ENCODE data around the gene GPX6. TPM values are rescaled to one million over a fixed set of nuclear protein-coding genes. Genes with fewer than 3 reads are reported as not detected.
"Not testable (repeated sequence)": the region's sequence is repeated elsewhere in the genome, so short reads cannot be mapped to it uniquely, and the experiment has no call there.

Gene GPX6
- total RNA-seq, 2 experiments from 2014 or later: not detected

GRCh38 chr6:28541996-28542395, 26.4 kb upstream of the GPX6 start:
- H3K27me3 Mint-ChIP-seq: peaks cover 70% of the 10 kb centered on the region
- no peak overlapping the region for H3K27ac Mint-ChIP-seq
- peak overlapping the region; percentile 87 for H3K4me3 Mint-ChIP-seq
- peaks cover 36% of the 10 kb centered on the region for H3K4me1 Mint-ChIP-seq
- DNase-seq (no peak), ATAC-seq (ENCODE audit: low read depth) (no peak)
- peaks cover 2% of the 10 kb centered on the region for H3K9me3 Mint-ChIP-seq
- POLR2A ChIA-PET: interaction anchor here (1.0 kb wide), 1 partner anchor 53 kb away, joined by 4 read pairs; no protein-coding TSS in a partner anchor
- no peaks in the 10 kb centered on the region for H3K36me3 Mint-ChIP-seq

GRCh38 chr6:28537509-28538140, 22.0 kb upstream of the GPX6 start:
- Mint-ChIP-seq H3K27ac (no peak overlapping the region), H3K27me3 (peaks cover 72% of the 10 kb centered on the region), H3K36me3 (no peaks in the 10 kb centered on the region), H3K4me1 (peaks cover 22% of the 10 kb centered on the region), H3K9me3 (peaks cover 2% of the 10 kb centered on the region), H3K4me3 (peak overlapping the region; percentile 59)
- POLR2A ChIA-PET: no interaction called here
- no peak for DNase-seq
- no peak for ATAC-seq (ENCODE audit: low read depth)

DNA sequence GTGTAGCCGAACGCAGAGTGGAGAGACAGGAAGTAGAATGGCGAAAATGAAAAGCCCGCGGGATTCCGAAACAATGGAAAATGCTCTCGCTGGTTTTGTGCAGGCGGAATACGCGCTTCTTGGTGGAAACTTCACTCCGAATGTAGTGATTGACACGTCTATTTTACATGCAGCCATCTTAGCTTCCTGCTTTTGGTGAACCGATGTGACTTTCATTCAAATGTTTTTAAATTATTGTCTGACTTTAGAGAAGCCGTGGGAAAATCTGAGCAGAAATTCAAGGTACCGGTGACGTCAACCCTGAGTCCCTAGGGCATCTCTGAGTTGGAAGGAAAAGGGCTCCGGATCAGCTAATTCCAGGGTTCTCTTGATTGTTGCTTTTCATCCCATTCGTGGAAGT, 21.5 kb upstream of the GPX6 start:
- H3K27ac Mint-ChIP-seq: no peak overlapping the region
- POLR2A ChIA-PET: no interaction called here
- peaks cover 69% of the 10 kb centered on the region for H3K27me3 Mint-ChIP-seq
- DNase-seq (no peak), ATAC-seq (ENCODE audit: low read depth) (no peak)
- H3K4me1 Mint-ChIP-seq: peaks cover 16% of the 10 kb centered on the region
- H3K4me3 Mint-ChIP-seq: peak overlapping the region; percentile 59
- no peaks in the 10 kb centered on the region for H3K36me3 Mint-ChIP-seq
- peaks cover 2% of the 10 kb centered on the region for H3K9me3 Mint-ChIP-seq

DNA sequence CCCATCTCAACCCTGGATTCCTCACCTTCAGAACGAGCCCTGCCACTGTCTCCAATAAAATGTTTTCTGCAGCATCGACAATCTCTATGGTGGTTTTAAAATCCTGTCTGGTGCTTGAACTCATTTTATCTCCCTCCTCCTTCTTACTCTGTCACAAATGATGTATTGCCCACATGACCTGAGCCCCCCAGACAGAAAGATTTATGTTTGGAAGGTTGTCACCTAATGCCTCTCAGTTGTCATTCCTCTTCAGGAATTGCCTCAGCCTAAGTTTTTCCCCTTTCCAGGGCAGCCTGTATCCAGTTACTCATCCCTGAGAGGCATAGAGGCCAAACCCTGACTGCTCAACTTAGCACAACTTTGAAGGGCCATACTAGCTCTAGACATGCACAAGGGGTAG, 19.3 kb upstream of the GPX6 start:
- POLR2A ChIA-PET: no interaction called here
- no peaks in the 10 kb centered on the region for H3K9me3 Mint-ChIP-seq
- no peak overlapping the region for H3K4me3 Mint-ChIP-seq
- ATAC-seq (ENCODE audit: low read depth): no peak
- no peak overlapping the region for H3K27ac Mint-ChIP-seq
- H3K4me1 Mint-ChIP-seq: peaks cover 14% of the 10 kb centered on the region
- H3K27me3 Mint-ChIP-seq: peaks cover 71% of the 10 kb centered on the region
- DNase-seq: no peak
- H3K36me3 Mint-ChIP-seq: no peaks in the 10 kb centered on the region

GRCh38 chr6:28534306-28534705, 18.7 kb upstream of the GPX6 start:
- no peak for DNase-seq
- POLR2A ChIA-PET: no interaction called here
- Mint-ChIP-seq H3K27me3 (peaks cover 67% of the 10 kb centered on the region), H3K4me3 (no peak overlapping the region), H3K4me1 (peaks cover 14% of the 10 kb centered on the region), H3K9me3 (no peaks in the 10 kb centered on the region), H3K27ac (no peak overlapping the region), H3K36me3 (no peaks in the 10 kb centered on the region)
- ATAC-seq (ENCODE audit: low read depth): no peak

- H3K4me3 Mint-ChIP-seq: no peak overlapping the region
- no peaks in the 10 kb centered on the region for H3K36me3 Mint-ChIP-seq
- ATAC-seq (ENCODE audit: low read depth) (no peak), DNase-seq (no peak)
- no peak overlapping the region for H3K27ac Mint-ChIP-seq
- H3K4me1 Mint-ChIP-seq: no peaks in the 10 kb centered on the region
- POLR2A ChIA-PET: no interaction called here
- H3K9me3 Mint-ChIP-seq: no peaks in the 10 kb centered on the region
- H3K27me3 Mint-ChIP-seq: peaks cover 67% of the 10 kb centered on the region
Measured at GRCh38 chr6:28531479-28532128, 16.0 kb upstream of the GPX6 start.

DNA sequence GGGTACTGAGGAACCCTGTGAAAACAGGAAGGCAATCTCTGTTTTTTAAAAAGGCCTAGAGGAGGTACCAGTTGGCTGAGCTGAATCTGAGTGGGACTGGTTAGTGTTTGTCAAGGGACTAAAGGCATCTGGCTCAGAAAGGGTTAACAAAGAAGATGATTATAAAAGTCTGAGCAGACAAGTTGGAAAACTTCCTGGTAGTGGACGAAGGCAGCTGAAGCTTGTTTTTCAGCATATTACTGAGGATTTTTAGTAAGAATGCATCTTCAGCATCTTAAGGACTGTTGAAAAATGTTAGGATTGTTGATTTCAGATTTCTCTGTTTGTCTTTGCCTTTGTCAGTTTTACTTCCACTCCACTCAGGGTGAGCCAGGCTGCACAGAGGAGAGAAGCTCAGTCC, 15.2 kb upstream of the GPX6 start:
- Mint-ChIP-seq H3K36me3 (no peaks in the 10 kb centered on the region), H3K27me3 (peaks cover 68% of the 10 kb centered on the region), H3K4me3 (no peak overlapping the region), H3K9me3 (no peaks in the 10 kb centered on the region), H3K27ac (no peak overlapping the region), H3K4me1 (peaks cover 3% of the 10 kb centered on the region)
- ATAC-seq (ENCODE audit: low read depth) (no peak), DNase-seq (no peak)
- POLR2A ChIA-PET: no interaction called here

DNA sequence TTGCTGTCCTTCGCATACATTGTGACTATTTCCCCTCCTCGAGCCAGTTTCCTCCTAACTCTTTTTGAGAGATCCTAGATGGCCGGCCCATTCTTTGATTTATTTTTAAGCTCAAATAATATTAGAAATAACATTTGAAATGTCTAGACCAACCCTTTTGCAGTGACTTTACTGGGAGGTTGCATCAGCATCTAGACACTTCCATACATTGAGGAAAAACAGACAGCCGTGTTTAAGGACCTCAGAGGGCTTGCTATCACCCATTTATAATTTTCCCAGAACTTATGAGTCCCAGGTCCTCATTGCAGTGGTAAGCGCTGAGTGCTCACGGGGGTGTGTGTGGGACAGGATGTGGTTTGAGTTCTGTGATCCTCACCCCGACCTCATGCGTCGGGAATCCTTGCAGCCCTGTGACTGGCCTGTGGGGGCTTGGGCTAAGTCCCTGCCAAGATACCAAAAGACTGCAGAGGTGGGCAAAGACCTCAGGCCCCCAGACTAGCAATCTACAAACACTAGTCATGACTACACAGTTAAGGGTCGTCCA, 10.0 kb upstream of the GPX6 start, which contains the start of gene GPX5:
GPX5 (plus strand) TSS at position 386 of the 544 bp plus-strand sequence; CDS start at position 519, 133 bp downstream.
- H3K27ac Mint-ChIP-seq: no peak within 1 kb of the TSS
- no peaks in the 10 kb centered on the region for H3K36me3 Mint-ChIP-seq
- ATAC-seq (ENCODE audit: low read depth) (peak; percentile 53), DNase-seq (peak; percentile 43)
- no peaks in the 10 kb centered on the region for H3K9me3 Mint-ChIP-seq
- peaks cover 29% of the 10 kb centered on the region for H3K4me1 Mint-ChIP-seq
- H3K27me3 Mint-ChIP-seq: peaks cover 53% of the 10 kb centered on the region
- H3K4me3 Mint-ChIP-seq: no peak within 1 kb of the TSS
- POLR2A ChIA-PET: no interaction called here

- peak; percentile 99 for ATAC-seq (ENCODE audit: low read depth)
- H3K9me3 Mint-ChIP-seq: no peaks in the 10 kb centered on the region
- peak overlapping the region; percentile 57 for H3K4me3 Mint-ChIP-seq
- POLR2A ChIA-PET: interaction anchor here (0.5 kb wide), 1 partner anchor 145 kb away, joined by 3 read pairs; no protein-coding TSS in a partner anchor
- H3K27me3 Mint-ChIP-seq: peaks cover 57% of the 10 kb centered on the region
- H3K4me1 Mint-ChIP-seq: peaks cover 29% of the 10 kb centered on the region
- no peak for DNase-seq
- no peak overlapping the region for H3K27ac Mint-ChIP-seq
- H3K36me3 Mint-ChIP-seq: no peaks in the 10 kb centered on the region
Measured at GRCh38 chr6:28523241-28523622, 7.6 kb upstream of the GPX6 start.

- POLR2A ChIA-PET: no interaction called here
- Mint-ChIP-seq H3K36me3 (no peaks in the 10 kb centered on the region), H3K27me3 (peaks cover 54% of the 10 kb centered on the region), H3K9me3 (no peaks in the 10 kb centered on the region), H3K4me3 (peak overlapping the region; percentile 57), H3K4me1 (peaks cover 29% of the 10 kb centered on the region), H3K27ac (peak overlapping the region; percentile 54)
- peak; percentile 12 for ATAC-seq (ENCODE audit: low read depth)
- no peak for DNase-seq
Measured at GRCh38 chr6:28522594-28523240, 7.1 kb upstream of the GPX6 start.

- POLR2A ChIA-PET: no interaction called here
- Mint-ChIP-seq H3K27me3 (peaks cover 52% of the 10 kb centered on the region), H3K36me3 (no peaks in the 10 kb centered on the region), H3K4me1 (peaks cover 8% of the 10 kb centered on the region), H3K4me3 (no peak overlapping the region), H3K27ac (no peak overlapping the region), H3K9me3 (no peaks in the 10 kb centered on the region)
- ATAC-seq (ENCODE audit: low read depth) (no peak), DNase-seq (no peak)
Measured at GRCh38 chr6:28517964-28518363, 2.4 kb upstream of the GPX6 start.

DNA sequence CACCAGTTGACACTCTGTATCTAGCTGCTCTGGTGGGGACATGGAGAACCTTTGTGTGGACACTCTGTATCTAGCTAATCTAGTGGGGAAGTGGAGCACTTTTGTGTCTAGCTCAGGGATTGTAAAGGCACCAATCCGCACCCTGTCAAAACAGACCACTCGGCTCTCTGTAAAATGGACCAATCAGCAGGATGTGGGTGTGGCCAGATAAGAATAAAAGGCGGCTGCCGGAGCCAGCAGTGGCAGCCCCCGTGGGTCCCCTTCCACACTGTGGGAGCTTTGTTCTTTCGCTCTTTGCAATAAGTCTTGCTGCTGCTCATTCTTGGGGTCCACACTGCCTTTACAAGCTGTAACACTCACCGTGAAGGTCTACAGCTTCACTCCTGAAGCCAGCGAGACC, 3.2 kb downstream of the GPX6 start:
- ATAC-seq (ENCODE audit: low read depth); POLR2A ChIA-PET; H3K4me3 Mint-ChIP-seq; DNase-seq; H3K27ac Mint-ChIP-seq; H3K9me3 Mint-ChIP-seq; H3K36me3 Mint-ChIP-seq; H3K4me1 Mint-ChIP-seq: not testable (repeated sequence)
- H3K27me3 Mint-ChIP-seq: peaks cover 28% of the 10 kb centered on the region

- peaks cover 25% of the 10 kb centered on the region for H3K27me3 Mint-ChIP-seq
- peaks cover 11% of the 10 kb centered on the region for H3K4me1 Mint-ChIP-seq
- no peaks in the 10 kb centered on the region for H3K36me3 Mint-ChIP-seq
- ATAC-seq (ENCODE audit: low read depth) (no peak), DNase-seq (no peak)
- H3K4me3 Mint-ChIP-seq: no peak overlapping the region
- H3K9me3 Mint-ChIP-seq: no peaks in the 10 kb centered on the region
- H3K27ac Mint-ChIP-seq: no peak overlapping the region
- POLR2A ChIA-PET: no interaction called here
Measured at GRCh38 chr6:28511628-28512300, 3.8 kb downstream of the GPX6 start.
